GM23338 (cell line): ENCODE measurements around the gene FBXL14. TPM values are rescaled to one million over a fixed set of nuclear protein-coding genes. Genes with fewer than 3 reads are reported as not detected.

Experiments
- ATAC-seq: fragments of 200-7000 bp; cut with Tn5 transposase; 3 replicates; pipeline ENCODE4 v1.9.1; 2020
- DNase-seq: peaks from one replicate; pipeline ENCODE4 v3.0.0-alpha.2; 2015; ENCODE audit warnings: low spot score
- H2AFZ ChIP-seq: fragments of 200-600 bp; sonication (generic); 2 replicates; pipeline ENCODE4 v1.8.0; 2016; ENCODE audit warnings: antibody characterized with exemption, mild to moderate bottlenecking, moderate library complexity
- H3F3A ChIP-seq: fragments of 200-600 bp; sonication (generic); replicated peaks from 2 replicates; pipeline ENCODE4 v1.8.0; 2017; ENCODE audit warnings: antibody characterized with exemption, mixed run types, low read depth
- H3K27ac ChIP-seq: fragments of 200-600 bp; sonication (generic); 2 replicates; pipeline ENCODE4 v1.6.1; 2016; ENCODE audit warnings: low read depth
- H3K27me3 ChIP-seq: fragments of 200-600 bp; sonication (generic); 2 replicates; pipeline ENCODE4 v1.8.0; 2016; ENCODE audit warnings: mild to moderate bottlenecking, mixed run types, moderate library complexity; ENCODE audit not compliant: insufficient read depth
- H3K36me3 ChIP-seq: fragments of 200-600 bp; sonication (generic); 2 replicates; pipeline ENCODE4 v1.8.0; 2016; ENCODE audit warnings: mild to moderate bottlenecking; ENCODE audit not compliant: insufficient read depth
- H3K4me1 ChIP-seq: fragments of 200-600 bp; sonication (generic); 2 replicates; pipeline ENCODE4 v1.8.0; 2016; ENCODE audit warnings: mild to moderate bottlenecking, moderate library complexity; ENCODE audit not compliant: insufficient read depth
- H3K4me2 ChIP-seq: fragments of 200-600 bp; sonication (generic); 2 replicates; pipeline ENCODE4 v1.7.1; 2017; ENCODE audit warnings: mixed run types
- H3K4me3 ChIP-seq: fragments of 200-600 bp; sonication (generic); 2 replicates; pipeline ENCODE4 v1.6.1; 2016; ENCODE audit warnings: mixed run types
- H3K79me2 ChIP-seq: fragments of 200-600 bp; sonication (generic); replicated peaks from 2 replicates; pipeline ENCODE4 v1.8.0; 2017; ENCODE audit warnings: mild to moderate bottlenecking; ENCODE audit not compliant: insufficient read depth
- H3K9me2 ChIP-seq: fragments of 200-600 bp; sonication (generic); 2 replicates; pipeline ENCODE4 v1.8.0; 2017; ENCODE audit not compliant: insufficient read depth
- H4K20me1 ChIP-seq: fragments of 200-600 bp; sonication (generic); replicated peaks from 2 replicates; pipeline ENCODE4 v1.8.0; 2017; ENCODE audit warnings: mild to moderate bottlenecking; ENCODE audit not compliant: insufficient read depth
- H3K27ac Mint-ChIP-seq: 2 replicates; pipeline ENCODE4 v1.8.0; 2020; ENCODE audit warnings: inconsistent platforms, mild to moderate bottlenecking, moderate library complexity, mixed read lengths
- H3K27me3 Mint-ChIP-seq: 3 replicates; pipeline ENCODE4 v1.8.0; 2022; ENCODE audit warnings: low read depth, mild to moderate bottlenecking, moderate library complexity, mixed read lengths, inconsistent platforms; ENCODE audit not compliant: insufficient read depth, poor library complexity
- H3K36me3 Mint-ChIP-seq: 3 replicates; pipeline ENCODE4 v1.8.0; 2021; ENCODE audit warnings: low read depth, mild to moderate bottlenecking, inconsistent platforms, moderate library complexity, mixed read lengths
- H3K4me1 Mint-ChIP-seq: 3 replicates; pipeline ENCODE4 v1.8.0; 2020; ENCODE audit warnings: mild to moderate bottlenecking, inconsistent platforms, mixed read lengths
- H3K4me3 Mint-ChIP-seq: 3 replicates; pipeline ENCODE4 v1.8.0; 2021; ENCODE audit warnings: moderate library complexity, mild to moderate bottlenecking, inconsistent platforms, mixed read lengths
- H3K9me3 Mint-ChIP-seq: 3 replicates; pipeline ENCODE4 v1.8.0; 2020; ENCODE audit warnings: moderate library complexity, mild to moderate bottlenecking, inconsistent platforms, mixed read lengths
- CREB1 ChIP-seq: fragments of 250-450 bp; sonication (Bioruptor Pico); IDR thresholded peaks from 2 replicates; pipeline ENCODE4 v1.5.0; 2020; ENCODE audit warnings: low read depth, mild to moderate bottlenecking, moderate library complexity
- ETS1 ChIP-seq: IDR thresholded peaks from 2 replicates; pipeline ENCODE4 v1.6.1; 2016; ENCODE audit warnings: antibody characterized with exemption
- EZH2phosphoT487 ChIP-seq: fragments of 200-600 bp; sonication (generic); IDR thresholded peaks from one replicate; pipeline ENCODE4 v1.8.1; 2018; ENCODE audit warnings: antibody characterized with exemption; ENCODE audit not compliant: unreplicated experiment
- JUNB ChIP-seq: IDR thresholded peaks from one replicate; pipeline ENCODE4 v1.6.1; 2016; ENCODE audit warnings: antibody characterized with exemption; ENCODE audit not compliant: unreplicated experiment
- STAT1 ChIP-seq: IDR thresholded peaks from one replicate; pipeline ENCODE4 v1.6.1; 2016; ENCODE audit warnings: antibody characterized with exemption; ENCODE audit not compliant: unreplicated experiment
- ZNF114 ChIP-seq: fragments of 250-450 bp; sonication (Bioruptor Pico); IDR thresholded peaks from 2 replicates; pipeline ENCODE4 v1.5.0; 2020; ENCODE audit warnings: mild to moderate bottlenecking, moderate library complexity
- ZNF462 ChIP-seq: fragments of 250-450 bp; sonication (Bioruptor Pico); IDR thresholded peaks from 2 replicates; pipeline ENCODE4 v1.5.0; 2020; ENCODE audit warnings: mild to moderate bottlenecking, moderate library complexity
- polyA plus RNA-seq: library from polyadenylated mRNA; unstranded; fragments of >200 nt; fragmentation: Nextera tagmentation; extraction: Ambion mirVana; gene quantifications from 2 replicates; pipeline ENCODE4 v1.2.1, GENCODE V29; 2016
- total RNA-seq: library from RNA; depleted of rRNA; stranded (reverse); fragments of >200 nt; shearing (Covaris generic); gene quantifications from 2 replicates; pipeline ENCODE4 v1.2.3, GENCODE V29; 2014

The FBXL14 gene
- total and polyA plus RNA-seq, 2 experiments from 2014 or later: 0.74 to 9.4 TPM

- TF ChIP-seq ZNF462 (CRISPR knock-in tag) (no peak), STAT1 (no peak), ETS1 (no peak), ZNF114 (CRISPR knock-in tag) (no peak), EZH2phosphoT487 (no peak)
Observed at GRCh38 chr12:1595690-1596347, 1.4 kb upstream of the FBXL14 start (continued).

- Histone ChIP-seq H3K27ac (no peak overlapping the region), H3K4me3 (peak overlapping the region; percentile 75), H3K4me1 (peaks cover 21% of the 10 kb centered on the region), H3K79me2 (peaks cover 11% of the 10 kb centered on the region; the same call in 1 of the 2 replicates), H3K9me2 (no peaks in the 10 kb centered on the region), H3F3A (peaks cover 26% of the 10 kb centered on the region), H3K27me3 (peaks cover 68% of the 10 kb centered on the region), H2AFZ (peak overlapping the region; percentile 99), H4K20me1 (peaks cover 6% of the 10 kb centered on the region), H3K36me3 (no peaks in the 10 kb centered on the region), H3K4me2 (peak overlapping the region; percentile 97)
- TF ChIP-seq ZNF462 (CRISPR knock-in tag) (no peak), CREB1 (CRISPR knock-in tag) (no peak), JUNB (no peak)
- Mint-ChIP-seq H3K36me3 (peaks cover 4% of the 10 kb centered on the region; the same call in 1 of the 3 replicates), H3K4me3 (peak overlapping the region; percentile 84), H3K27me3 (peaks cover 66% of the 10 kb centered on the region), H3K27ac (no peak overlapping the region; the same call in 1 of the 2 replicates), H3K9me3 (no peaks in the 10 kb centered on the region; the same call in 2 of the 3 replicates), H3K4me1 (peaks cover 36% of the 10 kb centered on the region)
- DNase-seq (no peak), ATAC-seq (no peak)
Observed at GRCh38 chr12:1595026-1595561, 713 bp upstream of the FBXL14 start.
